Neural crest cell (in vitro differentiated cells): Measurements from ENCODE around the gene CHPF. TPM values are rescaled to one million over a fixed set of nuclear protein-coding genes. Genes with fewer than 3 reads are reported as not detected.

Experiments
- DNase-seq: peaks from one replicate; pipeline ENCODE4 v3.0.0; 2021; ENCODE audit warnings: low read depth, mixed read lengths, low spot score
- H3K27ac Mint-ChIP-seq: one replicate; pipeline ENCODE4 v1.8.0; 2021; ENCODE audit warnings: mild to moderate bottlenecking, mixed read lengths; ENCODE audit not compliant: unreplicated experiment
- H3K27me3 Mint-ChIP-seq: 2 replicates; pipeline ENCODE4 v1.8.0; 2021; ENCODE audit warnings: low read depth, mild to moderate bottlenecking, mixed read lengths
- H3K36me3 Mint-ChIP-seq: 2 replicates; pipeline ENCODE4 v1.8.0; 2021; ENCODE audit warnings: low read depth, mild to moderate bottlenecking, mixed read lengths
- H3K4me1 Mint-ChIP-seq: 2 replicates; pipeline ENCODE4 v1.8.0; 2021; ENCODE audit warnings: mixed read lengths
- H3K4me3 Mint-ChIP-seq: one replicate; pipeline ENCODE4 v1.8.0; 2021; ENCODE audit warnings: mild to moderate bottlenecking, mixed read lengths
- H3K9me3 Mint-ChIP-seq: 2 replicates; pipeline ENCODE4 v1.8.0; 2021; ENCODE audit warnings: mixed read lengths
- CTCF ChIP-seq: fragments of 200-600 bp; sonication (generic); conservative IDR thresholded peaks from 2 replicates; pipeline ENCODE4 v1.5.0; 2021; ENCODE audit warnings: antibody characterized with exemption, mild to moderate bottlenecking
- total RNA-seq: library from RNA; stranded (reverse); gene quantifications from 2 replicates; pipeline ENCODE4 v1.2.1, GENCODE V29; 2021

The CHPF gene
- total RNA-seq, 1 donor from 2014 or later, result 30.0 TPM

- H3K27me3 Mint-ChIP-seq, result peaks cover 54% of the 10 kb centered on the region
- H3K27ac Mint-ChIP-seq, result no peak overlapping the region
- peaks cover 57% of the 10 kb centered on the region for H3K4me1 Mint-ChIP-seq
- H3K36me3 Mint-ChIP-seq, result no peaks in the 10 kb centered on the region
- H3K4me3 Mint-ChIP-seq, result no peak overlapping the region
- TF ChIP-seq CTCF, result no peak
- DNase-seq, result no peak
- H3K9me3 Mint-ChIP-seq, result no peaks in the 10 kb centered on the region
Measured at GRCh38 chr2:219519526-219519916, 24.1 kb downstream of the CHPF start.

- no peak for DNase-seq
- no peak for TF ChIP-seq CTCF
- no peak overlapping the region for H3K4me3 Mint-ChIP-seq
- no peaks in the 10 kb centered on the region for H3K36me3 Mint-ChIP-seq
- H3K4me1 Mint-ChIP-seq, result peaks cover 66% of the 10 kb centered on the region
- H3K9me3 Mint-ChIP-seq, result no peaks in the 10 kb centered on the region
- peaks cover 58% of the 10 kb centered on the region for H3K27me3 Mint-ChIP-seq
- no peak overlapping the region for H3K27ac Mint-ChIP-seq
Measured at GRCh38 chr2:219517954-219518778, 25.4 kb downstream of the CHPF start.

GRCh38 chr2:219516888-219517287 lies 26.7 kb downstream of the CHPF start:
- no peaks in the 10 kb centered on the region for H3K9me3 Mint-ChIP-seq
- H3K27ac Mint-ChIP-seq, result peak overlapping the region; percentile 57
- H3K4me3 Mint-ChIP-seq, result peak overlapping the region; percentile 61
- H3K4me1 Mint-ChIP-seq, result peaks cover 70% of the 10 kb centered on the region
- DNase-seq, result no peak
- H3K36me3 Mint-ChIP-seq, result no peaks in the 10 kb centered on the region
- peaks cover 64% of the 10 kb centered on the region for H3K27me3 Mint-ChIP-seq
- no peak for TF ChIP-seq CTCF

GRCh38 chr2:219515874-219516629 lies 27.6 kb downstream of the CHPF start:
- Mint-ChIP-seq H3K36me3 (no peaks in the 10 kb centered on the region), H3K4me1 (peaks cover 63% of the 10 kb centered on the region), H3K27ac (peak overlapping the region; percentile 84), H3K9me3 (no peaks in the 10 kb centered on the region), H3K27me3 (peaks cover 58% of the 10 kb centered on the region), H3K4me3 (peak overlapping the region; percentile 61)
- no peak for DNase-seq
- TF ChIP-seq CTCF, result no peak

- TF ChIP-seq CTCF, result no peak
- H3K4me1 Mint-ChIP-seq, result peaks cover 69% of the 10 kb centered on the region
- no peaks in the 10 kb centered on the region for H3K9me3 Mint-ChIP-seq
- no peaks in the 10 kb centered on the region for H3K36me3 Mint-ChIP-seq
- H3K27ac Mint-ChIP-seq, result no peak overlapping the region
- no peak for DNase-seq
- peaks cover 57% of the 10 kb centered on the region for H3K27me3 Mint-ChIP-seq
- peak overlapping the region; percentile 41 for H3K4me3 Mint-ChIP-seq
Measured at GRCh38 chr2:219514836-219515235, 28.8 kb downstream of the CHPF start.
